ENCODE results near the gene SMIM45.

DNA sequence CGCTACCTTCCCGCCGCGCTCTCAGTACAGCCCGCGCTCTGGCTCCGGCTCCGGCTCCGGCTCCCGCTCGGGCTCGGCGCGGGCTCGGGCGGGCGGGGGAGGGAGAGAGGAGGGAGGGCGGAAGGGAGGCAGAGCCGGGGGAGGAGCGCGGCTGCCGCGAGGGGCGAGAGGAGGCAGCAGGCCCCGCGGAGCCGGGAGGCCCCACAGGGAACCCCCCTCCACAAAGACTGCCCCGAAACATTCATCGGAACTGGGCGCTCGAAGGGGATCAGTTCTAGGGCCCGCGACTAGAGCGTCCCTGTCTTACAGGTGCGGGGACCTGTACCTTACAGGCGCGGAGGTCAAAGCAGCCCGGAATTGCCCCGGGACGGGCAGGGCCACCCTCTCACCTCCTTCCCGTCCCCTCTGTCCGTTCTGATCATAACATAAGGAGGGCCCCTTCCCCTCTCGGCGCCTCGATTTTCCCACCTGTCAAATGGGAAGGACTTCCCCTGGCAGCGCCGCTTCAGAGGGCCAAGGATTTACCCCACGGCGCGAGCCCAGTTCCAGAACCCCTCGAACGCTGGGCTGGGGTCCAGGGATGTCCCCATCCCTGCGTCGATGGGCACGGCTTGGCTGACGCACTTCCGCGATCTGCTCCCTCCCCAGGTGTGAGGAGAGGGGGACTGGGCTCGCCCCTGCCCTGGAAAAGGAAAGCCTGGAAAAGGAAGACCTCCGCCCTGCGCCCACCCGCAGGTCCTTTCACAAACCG is 36.7 kb upstream of the SMIM45 start, which contains the start of gene SHISA8:
- TF ChIP-seq, protein P1, sequence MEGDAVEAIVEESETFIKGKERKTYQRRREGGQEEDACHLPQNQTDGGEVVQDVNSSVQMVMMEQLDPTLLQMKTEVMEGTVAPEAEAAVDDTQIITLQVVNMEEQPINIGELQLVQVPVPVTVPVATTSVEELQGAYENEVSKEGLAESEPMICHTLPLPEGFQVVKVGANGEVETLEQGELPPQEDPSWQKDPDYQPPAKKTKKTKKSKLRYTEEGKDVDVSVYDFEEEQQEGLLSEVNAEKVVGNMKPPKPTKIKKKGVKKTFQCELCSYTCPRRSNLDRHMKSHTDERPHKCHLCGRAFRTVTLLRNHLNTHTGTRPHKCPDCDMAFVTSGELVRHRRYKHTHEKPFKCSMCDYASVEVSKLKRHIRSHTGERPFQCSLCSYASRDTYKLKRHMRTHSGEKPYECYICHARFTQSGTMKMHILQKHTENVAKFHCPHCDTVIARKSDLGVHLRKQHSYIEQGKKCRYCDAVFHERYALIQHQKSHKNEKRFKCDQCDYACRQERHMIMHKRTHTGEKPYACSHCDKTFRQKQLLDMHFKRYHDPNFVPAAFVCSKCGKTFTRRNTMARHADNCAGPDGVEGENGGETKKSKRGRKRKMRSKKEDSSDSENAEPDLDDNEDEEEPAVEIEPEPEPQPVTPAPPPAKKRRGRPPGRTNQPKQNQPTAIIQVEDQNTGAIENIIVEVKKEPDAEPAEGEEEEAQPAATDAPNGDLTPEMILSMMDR (IDR thresholded peaks at IDR 0.05) = no peak
- TF ChIP-seq, protein P2, sequence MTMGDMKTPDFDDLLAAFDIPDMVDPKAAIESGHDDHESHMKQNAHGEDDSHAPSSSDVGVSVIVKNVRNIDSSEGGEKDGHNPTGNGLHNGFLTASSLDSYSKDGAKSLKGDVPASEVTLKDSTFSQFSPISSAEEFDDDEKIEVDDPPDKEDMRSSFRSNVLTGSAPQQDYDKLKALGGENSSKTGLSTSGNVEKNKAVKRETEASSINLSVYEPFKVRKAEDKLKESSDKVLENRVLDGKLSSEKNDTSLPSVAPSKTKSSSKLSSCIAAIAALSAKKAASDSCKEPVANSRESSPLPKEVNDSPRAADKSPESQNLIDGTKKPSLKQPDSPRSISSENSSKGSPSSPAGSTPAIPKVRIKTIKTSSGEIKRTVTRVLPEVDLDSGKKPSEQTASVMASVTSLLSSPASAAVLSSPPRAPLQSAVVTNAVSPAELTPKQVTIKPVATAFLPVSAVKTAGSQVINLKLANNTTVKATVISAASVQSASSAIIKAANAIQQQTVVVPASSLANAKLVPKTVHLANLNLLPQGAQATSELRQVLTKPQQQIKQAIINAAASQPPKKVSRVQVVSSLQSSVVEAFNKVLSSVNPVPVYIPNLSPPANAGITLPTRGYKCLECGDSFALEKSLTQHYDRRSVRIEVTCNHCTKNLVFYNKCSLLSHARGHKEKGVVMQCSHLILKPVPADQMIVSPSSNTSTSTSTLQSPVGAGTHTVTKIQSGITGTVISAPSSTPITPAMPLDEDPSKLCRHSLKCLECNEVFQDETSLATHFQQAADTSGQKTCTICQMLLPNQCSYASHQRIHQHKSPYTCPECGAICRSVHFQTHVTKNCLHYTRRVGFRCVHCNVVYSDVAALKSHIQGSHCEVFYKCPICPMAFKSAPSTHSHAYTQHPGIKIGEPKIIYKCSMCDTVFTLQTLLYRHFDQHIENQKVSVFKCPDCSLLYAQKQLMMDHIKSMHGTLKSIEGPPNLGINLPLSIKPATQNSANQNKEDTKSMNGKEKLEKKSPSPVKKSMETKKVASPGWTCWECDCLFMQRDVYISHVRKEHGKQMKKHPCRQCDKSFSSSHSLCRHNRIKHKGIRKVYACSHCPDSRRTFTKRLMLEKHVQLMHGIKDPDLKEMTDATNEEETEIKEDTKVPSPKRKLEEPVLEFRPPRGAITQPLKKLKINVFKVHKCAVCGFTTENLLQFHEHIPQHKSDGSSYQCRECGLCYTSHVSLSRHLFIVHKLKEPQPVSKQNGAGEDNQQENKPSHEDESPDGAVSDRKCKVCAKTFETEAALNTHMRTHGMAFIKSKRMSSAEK (CRISPR knock-in tag; IDR thresholded peaks at IDR 0.05; ENCODE audit: borderline replicate concordance) = no peak
- no peak for TF ChIP-seq SMAD3 (CRISPR knock-in tag; IDR thresholded peaks at IDR 0.05; ENCODE audit: borderline replicate concordance)
- TF ChIP-seq, protein P3, sequence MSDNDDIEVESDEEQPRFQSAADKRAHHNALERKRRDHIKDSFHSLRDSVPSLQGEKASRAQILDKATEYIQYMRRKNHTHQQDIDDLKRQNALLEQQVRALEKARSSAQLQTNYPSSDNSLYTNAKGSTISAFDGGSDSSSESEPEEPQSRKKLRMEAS (CRISPR knock-in tag; IDR thresholded peaks at IDR 0.05) = no peak
